Spleen (tissue), 11 donors: Measurements from ENCODE around the gene CYRIA. TPM values are rescaled to one million over a fixed set of nuclear protein-coding genes. Genes with fewer than 3 reads are reported as not detected.
A peak's percentile ranks its signal among the peaks of the same experiment; 100 is the strongest.

ENCODE experiments used
- DNase-seq: peaks from one replicate; pipeline ENCODE4 v3.0.0-alpha.2; 2020
- H3K27ac ChIP-seq, 8 donors: fragments of 200-600 bp; sonication (generic) in 7 of 8; 1 replicate in 4 of 8; 2 replicates in 4 of 8; pipeline versions ENCODE4 v1.5.0 to v1.8.0; 2016 to 2021; ENCODE audit warnings: inconsistent platforms in 4 of 8, mild to moderate bottlenecking in 4 of 8, moderate library complexity in 1 of 8
- H3K27me3 ChIP-seq, 7 donors: fragments of 200-600 bp; sonication (generic) in 6 of 7; replicated peaks in 1 of 7; 1 replicate in 4 of 7; 2 replicates in 3 of 7; pipeline versions ENCODE4 v1.5.0 to v1.8.0; 2016 to 2021; ENCODE audit warnings: inconsistent platforms in 3 of 7, mild to moderate bottlenecking in 1 of 7
- H3K36me3 ChIP-seq, 6 donors: fragments of 200-600 bp; sonication (generic) in 5 of 6; 1 replicate in 4 of 6; 2 replicates in 2 of 6; pipeline versions ENCODE4 v1.5.0 to v1.8.0; 2016 to 2021; ENCODE audit warnings: inconsistent platforms in 2 of 6
- H3K4me1 ChIP-seq, 6 donors: fragments of 200-600 bp; sonication (generic) in 5 of 6; 1 replicate in 3 of 6; 2 replicates in 3 of 6; pipeline versions ENCODE4 v1.5.0 to v1.8.0; 2016 to 2021; ENCODE audit warnings: inconsistent platforms in 3 of 6
- H3K4me3 ChIP-seq, 8 donors: fragments of 200-600 bp; sonication (generic) in 7 of 8; 1 replicate in 4 of 8; 2 replicates in 4 of 8; pipeline versions ENCODE4 v1.5.0 to v1.8.0; 2016 to 2021; ENCODE audit warnings: inconsistent platforms in 4 of 8, mild to moderate bottlenecking in 4 of 8, moderate library complexity in 2 of 8
- H3K9me3 ChIP-seq, 8 donors: fragments of 200-600 bp; sonication (generic) in 7 of 8; 1 replicate in 4 of 8; 2 replicates in 4 of 8; pipeline versions ENCODE4 v1.5.0 to v1.8.0; 2016 to 2021; ENCODE audit warnings: inconsistent platforms in 4 of 8
- POLR2A ChIP-seq, 3 donors: fragments of 450-650 bp; IDR thresholded peaks; one replicate each; pipeline ENCODE4 v1.5.1; 2017; ENCODE audit warnings: antibody characterized with exemption in 3 of 3, mild to moderate bottlenecking in 1 of 3
- POLR2AphosphoS5 ChIP-seq, 3 donors: sonication (generic); formaldehyde crosslinking; IDR thresholded peaks; one replicate each; pipeline ENCODE4 v1.5.1; 2017; ENCODE audit warnings: antibody characterized with exemption in 3 of 3
- WGBS, 5 donors: extraction: QIAGEN DNeasy Blood & Tissue Kit in 3 of 5; methylation state at CpG; one replicate each; pipeline versions ENCODE4 v1.1.5 to v1.1.7; 2013 to 2018; 5-methylcytosine and 5-hydroxymethylcytosine counted together
- intact Hi-C: fragments of 100-400 bp; cut with DNase I; formaldehyde crosslinking; loops from one replicate; pipeline ENCODE4 v1.15.0; 2023; ENCODE audit warnings: low total_unique reads
- polyA plus RNA-seq, 3 donors: library from polyadenylated mRNA; stranded (reverse); fragments of 200-250 nt; gene quantifications; one replicate each; pipeline ENCODE4 v1.2.1, GENCODE V29; 2013
- total RNA-seq, 7 donors: library from RNA; depleted of rRNA in 3 of 7; stranded (reverse); fragments of >200 nt in 3 of 7; fragmentation: NEBNext Ultra II Directional in 4 of 7; extraction: Animal tissue kit (Norgen Biotek cat#: 25700) in 4 of 7; gene quantifications; one replicate each; pipeline versions ENCODE4 v1.1.0 to v1.2.1, GENCODE V29; 2016 to 2021
- TF ChIP-seq, protein P1 (sequence below), 11 experiments: fragments of 200-600 bp in 7 of 11; fragments of 450-650 bp in 4 of 11; sonication (generic) in 4 of 11; IDR thresholded peaks in 8 of 11; conservative IDR thresholded peaks in 3 of 11; 1 replicate in 7 of 11; 2 replicates in 4 of 11; pipeline versions ENCODE4 v1.4.0 to v1.8.0; 2016 to 2021; ENCODE audit warnings: antibody characterized with exemption in 11 of 11, inconsistent platforms in 4 of 11, mild to moderate bottlenecking in 1 of 11
- donor health status: healthy with polysubstance abuse.
- donor health status: DM: no; HTN: no; CAD: no; lungs with moderate emphysema.
- donor health status: DM: no; HTN: no; CAD: no.
- donor health status: Bipolar disorder and iron deficiency.
- donor health status: healthy.
- donor health status: DM: no; HTN: no; CAD: no.
- donor health status: DM: yes; HTN: yes; CAD: no.

The CYRIA gene
- total and polyA plus RNA-seq, 10 donors = 11.1 to 87.9 (median 65.7) TPM

DNA sequence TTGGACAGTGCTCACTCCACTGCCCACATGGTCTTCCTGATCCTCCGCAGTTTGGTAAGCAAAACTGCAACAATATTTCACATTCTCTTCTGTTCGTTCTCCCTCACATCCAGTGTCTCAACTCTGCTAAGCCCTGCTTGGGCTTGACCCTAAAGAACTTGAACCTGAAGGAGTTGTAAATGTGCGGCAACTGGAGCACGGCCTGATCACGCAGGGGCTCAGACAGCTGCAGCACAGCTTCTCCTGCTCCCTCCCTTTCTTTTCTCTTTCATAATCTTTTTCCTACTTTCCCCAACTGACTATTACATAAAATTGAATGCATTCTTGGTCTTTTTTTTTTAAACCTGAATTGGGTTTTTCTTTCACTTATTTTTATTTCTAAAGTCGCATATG is 10.2 kb downstream of the CYRIA start:
- TF ChIP-seq POLR2AphosphoS5 (IDR thresholded peaks at IDR 0.05) = no peak
- TF ChIP-seq, protein P1, sequence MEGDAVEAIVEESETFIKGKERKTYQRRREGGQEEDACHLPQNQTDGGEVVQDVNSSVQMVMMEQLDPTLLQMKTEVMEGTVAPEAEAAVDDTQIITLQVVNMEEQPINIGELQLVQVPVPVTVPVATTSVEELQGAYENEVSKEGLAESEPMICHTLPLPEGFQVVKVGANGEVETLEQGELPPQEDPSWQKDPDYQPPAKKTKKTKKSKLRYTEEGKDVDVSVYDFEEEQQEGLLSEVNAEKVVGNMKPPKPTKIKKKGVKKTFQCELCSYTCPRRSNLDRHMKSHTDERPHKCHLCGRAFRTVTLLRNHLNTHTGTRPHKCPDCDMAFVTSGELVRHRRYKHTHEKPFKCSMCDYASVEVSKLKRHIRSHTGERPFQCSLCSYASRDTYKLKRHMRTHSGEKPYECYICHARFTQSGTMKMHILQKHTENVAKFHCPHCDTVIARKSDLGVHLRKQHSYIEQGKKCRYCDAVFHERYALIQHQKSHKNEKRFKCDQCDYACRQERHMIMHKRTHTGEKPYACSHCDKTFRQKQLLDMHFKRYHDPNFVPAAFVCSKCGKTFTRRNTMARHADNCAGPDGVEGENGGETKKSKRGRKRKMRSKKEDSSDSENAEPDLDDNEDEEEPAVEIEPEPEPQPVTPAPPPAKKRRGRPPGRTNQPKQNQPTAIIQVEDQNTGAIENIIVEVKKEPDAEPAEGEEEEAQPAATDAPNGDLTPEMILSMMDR (IDR thresholded peaks at IDR 0.05 in 8 of 11, conservative IDR thresholded peaks at IDR 0.05 in 3 of 11) = no peak
- TF ChIP-seq POLR2A (IDR thresholded peaks at IDR 0.05) = no peak
- H3K4me3 ChIP-seq = no peak overlapping the region
- WGBS, 5 donors = 59 to 79% (median 71%) methylated on average over 6 of the region's 6 CpGs
- H3K9me3 ChIP-seq = no peaks in the 10 kb centered on the region
- no peak for DNase-seq
- intact Hi-C loops = no loop called here
- no peaks in the 10 kb centered on the region for H3K27me3 ChIP-seq
- H3K27ac ChIP-seq = peak overlapping the region; percentile 64 to 95 (median 86)
- H3K36me3 ChIP-seq = peaks cover 0 to 14% (median 0%) of the 10 kb centered on the region in 6 donors
- peaks cover 80 to 100% (median 100%) of the 10 kb centered on the region in 6 donors for H3K4me1 ChIP-seq

DNA sequence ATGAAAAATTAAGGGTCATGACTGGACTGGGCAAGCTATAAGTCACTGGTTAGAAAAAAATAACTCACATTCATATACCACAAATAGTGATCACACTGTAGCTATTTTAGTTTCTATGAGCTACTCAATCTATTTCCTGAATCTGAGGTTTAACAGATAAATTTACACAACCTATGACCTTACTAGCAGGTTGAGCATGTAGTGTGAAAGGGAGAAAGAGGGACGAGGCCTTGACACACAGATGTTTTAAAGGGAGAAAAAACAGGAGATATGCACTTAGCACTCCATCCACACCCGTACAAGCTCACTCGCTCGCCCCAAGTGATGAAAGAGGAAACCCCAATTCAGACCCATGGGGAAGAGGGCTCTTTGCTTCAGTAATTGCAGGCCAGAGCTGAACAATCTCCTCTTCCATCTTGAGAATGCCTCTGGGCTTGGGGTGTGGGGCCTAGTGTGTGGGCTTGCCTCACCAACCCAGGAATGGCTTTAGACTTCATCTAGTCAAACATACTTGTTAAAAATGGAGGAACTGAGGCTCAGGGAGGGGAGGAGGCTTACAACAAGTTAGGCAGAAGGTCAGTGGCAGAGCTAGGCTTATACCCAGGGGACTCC is 10.7 kb downstream of the CYRIA start:
- Histone ChIP-seq H3K9me3 (no peaks in the 10 kb centered on the region), H3K27ac (peak overlapping the region; percentile 64 to 95 (median 86)), H3K36me3 (peaks cover 0 to 14% (median 0%) of the 10 kb centered on the region in 6 donors), H3K4me3 (no peak overlapping the region), H3K4me1 (peaks cover 80 to 100% (median 100%) of the 10 kb centered on the region in 6 donors), H3K27me3 (no peaks in the 10 kb centered on the region)
- WGBS, 5 donors = 26 to 31% (median 26%) methylated on average over 4 of the region's 4 CpGs
- TF ChIP-seq POLR2AphosphoS5 (IDR thresholded peaks at IDR 0.05) (peak in 1 of 3 donors; percentile 81), POLR2A (IDR thresholded peaks at IDR 0.05) (no peak)
- no peak for DNase-seq
- intact Hi-C loops = no loop called here

DNA sequence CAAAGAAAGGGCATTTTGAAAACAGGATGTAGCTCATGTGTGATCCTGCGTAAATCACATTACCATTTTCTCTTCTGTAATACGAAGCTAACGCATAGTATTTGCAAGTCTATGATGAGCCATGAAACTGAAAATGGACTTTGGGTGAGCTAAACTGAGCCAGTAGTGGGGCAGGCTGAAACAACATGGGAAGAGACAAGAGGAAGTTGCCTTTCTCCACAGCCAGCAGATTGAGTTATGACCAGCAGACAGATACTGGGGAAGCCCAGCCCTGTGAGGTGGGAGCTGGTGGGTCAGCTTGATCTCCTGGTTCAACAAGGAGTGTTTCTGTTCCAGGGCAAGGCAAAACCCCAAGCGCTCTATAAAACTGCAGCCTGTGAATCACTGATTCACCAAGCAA is 11.8 kb downstream of the CYRIA start:
- intact Hi-C loops = no loop called here
- no peaks in the 10 kb centered on the region for H3K9me3 ChIP-seq
- TF ChIP-seq POLR2A (IDR thresholded peaks at IDR 0.05) (peak in 1 of 3 donors; percentile 42), POLR2AphosphoS5 (IDR thresholded peaks at IDR 0.05) (peak in 2 of 3 donors; percentile 40 to 87)
- TF ChIP-seq, protein P1 (IDR thresholded peaks at IDR 0.05 in 8 of 11, conservative IDR thresholded peaks at IDR 0.05 in 3 of 11) = no peak
- peaks cover 77 to 100% (median 100%) of the 10 kb centered on the region in 6 donors for H3K4me1 ChIP-seq
- peak overlapping the region; percentile 54 to 95 (median 86) for H3K27ac ChIP-seq
- H3K4me3 ChIP-seq = no peak overlapping the region
- no peak for DNase-seq
- no peaks in the 10 kb centered on the region for H3K27me3 ChIP-seq
- peaks cover 0 to 6% (median 0%) of the 10 kb centered on the region in 6 donors for H3K36me3 ChIP-seq
- 69 to 81% (median 74%) methylated on average over 4 of the region's 4 CpGs for WGBS, 5 donors

DNA sequence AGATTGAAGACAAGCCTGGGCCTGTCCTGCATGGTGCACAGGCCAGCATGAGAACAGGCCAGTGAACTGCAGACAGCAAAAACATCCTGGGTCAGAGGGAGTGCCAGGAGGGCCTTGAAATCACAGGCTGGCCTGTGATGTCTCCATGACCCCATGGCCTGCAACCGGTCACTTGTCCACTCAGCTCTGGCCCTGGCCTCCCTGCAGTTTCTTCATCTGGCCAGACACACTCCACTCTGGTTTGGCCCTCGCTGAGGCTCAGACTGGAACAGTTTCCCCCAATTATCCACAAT is 12.6 kb downstream of the CYRIA start:
- Histone ChIP-seq H3K4me3 (no peak overlapping the region), H3K9me3 (no peaks in the 10 kb centered on the region), H3K27me3 (no peaks in the 10 kb centered on the region), H3K27ac (peak overlapping the region; percentile 54 to 95 (median 86)), H3K36me3 (peaks cover 0 to 6% (median 0%) of the 10 kb centered on the region in 6 donors), H3K4me1 (peaks cover 70 to 100% (median 100%) of the 10 kb centered on the region in 6 donors)
- WGBS, 5 donors = 61 to 77% (median 68%) methylated on average over 2 of the region's 2 CpGs
- no peak for DNase-seq
- intact Hi-C loops = no loop called here
- TF ChIP-seq, protein P1 (IDR thresholded peaks at IDR 0.05 in 8 of 11, conservative IDR thresholded peaks at IDR 0.05 in 3 of 11) = no peak
- TF ChIP-seq POLR2AphosphoS5 (IDR thresholded peaks at IDR 0.05) = peak; percentile 16 to 64 (median 45)
